T-helper 2 cell (primary cell): ENCODE measurements around the gene MBD4.
"Not testable (repeated sequence)": the region's sequence is repeated elsewhere in the genome, so short reads cannot be mapped to it uniquely, and the experiment has no call there.

Experiments
- DNase-seq, 5 experiments: peaks; one replicate each; pipeline versions ENCODE4 v3.0.0 to v3.0.0-alpha.2; 2012 to 2022
- total RNA-seq, 2 donors: gene quantifications; one replicate each; lab custom pipeline; 2026; lab: John Stamatoyannopoulos, UW

MBD4 gene
- 51.4 to 64.2 reads per million in 2 donors for total RNA-seq

GRCh38 chr3:129439817-129440617 lies at the start of gene MBD4, which contains the start of gene IFT122:
Gene MBD4 (minus strand): TSS chr3:129439948. CDS start chr3:129439833, 115 bp downstream.
Gene IFT122 (plus strand): TSS chr3:129440224. CDS start chr3:129440331, 107 bp downstream.
- peak; percentile 92 to 100 (median 99) for DNase-seq

GRCh38 chr3:129489258-129489657 lies 49.5 kb upstream of the MBD4 start:
- not testable (repeated sequence) for DNase-seq

- not testable (repeated sequence) for DNase-seq
These were observed 48.2 kb upstream of the MBD4 start for GRCh38 chr3:129487868-129488335.

- DNase-seq, result no peak
These were observed 47.6 kb upstream of the MBD4 start for GRCh38 chr3:129487183-129487867.

GRCh38 chr3:129486664-129487035 lies 46.9 kb upstream of the MBD4 start:
- no peak for DNase-seq

- no peak for DNase-seq
These were observed 46.2 kb upstream of the MBD4 start for GRCh38 chr3:129485721-129486663.

- not testable (repeated sequence) for DNase-seq
These were observed 45.4 kb upstream of the MBD4 start for GRCh38 chr3:129485146-129485545.

- DNase-seq, result no peak
These were observed 44.1 kb upstream of the MBD4 start for GRCh38 chr3:129483870-129484269.

- DNase-seq, result no peak
These were observed 43.0 kb upstream of the MBD4 start for GRCh38 chr3:129482721-129483120.

- peak in 4 of 5 experiments; percentile 1 to 65 (median 36) for DNase-seq
These were observed 42.1 kb upstream of the MBD4 start for GRCh38 chr3:129481766-129482332.

GRCh38 chr3:129481225-129481765 lies 41.5 kb upstream of the MBD4 start:
- DNase-seq, result not testable (repeated sequence)

GRCh38 chr3:129476586-129476985 lies 36.8 kb upstream of the MBD4 start:
- no peak for DNase-seq

GRCh38 chr3:129475863-129476262 lies 36.1 kb upstream of the MBD4 start:
- DNase-seq, result no peak

- DNase-seq, result no peak
These were observed 35.4 kb upstream of the MBD4 start for GRCh38 chr3:129474984-129475804.

- DNase-seq, result no peak
These were observed 34.0 kb upstream of the MBD4 start for GRCh38 chr3:129473769-129474152.

- no peak for DNase-seq
These were observed 33.5 kb upstream of the MBD4 start for GRCh38 chr3:129473067-129473768.

- no peak for DNase-seq
These were observed 31.1 kb upstream of the MBD4 start for GRCh38 chr3:129470861-129471260.

- peak in 1 of 5 experiments; percentile 18 for DNase-seq
These were observed 29.3 kb upstream of the MBD4 start for GRCh38 chr3:129469026-129469425.

- DNase-seq, result no peak
These were observed 28.2 kb upstream of the MBD4 start for GRCh38 chr3:129467932-129468331.

GRCh38 chr3:129463716-129464115 lies 24.0 kb upstream of the MBD4 start:
- no peak for DNase-seq
